HepG2 (cell line): ENCODE measurements around the gene TCFL5. TPM values are rescaled to one million over a fixed set of nuclear protein-coding genes. Genes with fewer than 3 reads are reported as not detected.

ENCODE experiments used
- CBFB ChIP-seq: sonication (generic); formaldehyde crosslinking; IDR thresholded peaks from 2 replicates; pipeline ENCODE4 v1.4.0; 2020; ENCODE audit warnings: missing genetic modification reagents
- CEBPG ChIP-seq: IDR thresholded peaks from 2 replicates; pipeline ENCODE4 v1.6.1; 2016
- E2F5 ChIP-seq: sonication (generic); formaldehyde crosslinking; conservative IDR thresholded peaks from 2 replicates; pipeline ENCODE4 v1.4.0; 2020; ENCODE audit warnings: missing genetic modification reagents
- GATAD2A ChIP-seq: IDR thresholded peaks from 2 replicates; pipeline ENCODE4 v1.6.1; 2016
- HNF4A ChIP-seq: sonication (generic); formaldehyde crosslinking; IDR thresholded peaks from 2 replicates; pipeline ENCODE4 v1.4.0; 2020; ENCODE audit warnings: missing genetic modification reagents
- HOMEZ ChIP-seq: IDR thresholded peaks from 2 replicates; pipeline ENCODE4 v1.6.1; 2016; ENCODE audit warnings: low read depth
- JUN ChIP-seq: sonication (generic); formaldehyde crosslinking; IDR thresholded peaks from 2 replicates; pipeline ENCODE4 v1.4.0; 2020; ENCODE audit warnings: mild to moderate bottlenecking, missing genetic modification reagents
- MXI1 ChIP-seq: IDR thresholded peaks from 3 replicates; pipeline ENCODE4 v1.6.1; 2012; ENCODE audit warnings: low read depth, low read length, inconsistent platforms, borderline replicate concordance
- NKX3-1 ChIP-seq: sonication (generic); formaldehyde crosslinking; IDR thresholded peaks from 2 replicates; pipeline ENCODE4 v1.5.0; 2020; ENCODE audit warnings: missing genetic modification reagents
- POGZ ChIP-seq: sonication (generic); formaldehyde crosslinking; IDR thresholded peaks from 2 replicates; pipeline ENCODE4 v1.4.0; 2020; ENCODE audit warnings: mild to moderate bottlenecking, missing genetic modification reagents
- RARG ChIP-seq: sonication (generic); formaldehyde crosslinking; IDR thresholded peaks from 2 replicates; pipeline ENCODE4 v1.4.0; 2020; ENCODE audit warnings: low read depth, mild to moderate bottlenecking, missing genetic modification reagents
- SPEN ChIP-seq: sonication (generic); formaldehyde crosslinking; IDR thresholded peaks from 2 replicates; pipeline ENCODE4 v1.5.1; 2020; ENCODE audit warnings: low read depth, mild to moderate bottlenecking, missing genetic modification reagents
- U2AF1 ChIP-seq: fragments of 200-400 bp; formaldehyde crosslinking; optimal IDR thresholded peaks from 2 replicates; pipeline ENCODE3; 2017; ENCODE audit warnings: mild to moderate bottlenecking, low read depth, low read length
- ZFP37 ChIP-seq: sonication (generic); formaldehyde crosslinking; IDR thresholded peaks from 2 replicates; pipeline ENCODE4 v1.4.0; 2020; ENCODE audit warnings: missing genetic modification reagents, borderline replicate concordance
- ZNF230 ChIP-seq: sonication (generic); formaldehyde crosslinking; IDR thresholded peaks from 2 replicates; pipeline ENCODE4 v1.4.0; 2020; ENCODE audit warnings: mild to moderate bottlenecking, missing genetic modification reagents
- ZNF572 ChIP-seq: sonication (generic); formaldehyde crosslinking; IDR thresholded peaks from 2 replicates; pipeline ENCODE4 v1.5.1; 2020; ENCODE audit warnings: mild to moderate bottlenecking, missing genetic modification reagents
- ZNF7 ChIP-seq: IDR thresholded peaks from 2 replicates; pipeline ENCODE4 v1.6.1; 2016; ENCODE audit warnings: missing biosample characterization, missing genetic modification reagents
- polyA plus RNA-seq, 8 experiments: library from polyadenylated mRNA; depleted of rRNA in 3 of 8; stranded (reverse) in 7 of 8; unstranded in 1 of 8; fragments of >200 nt; fragmentation: Illumina TruSeq in 4 of 8; extraction: Trizol in 4 of 8; gene quantifications; 2 replicates each; pipeline versions ENCODE4 v1.2.1 to v1.2.3, GENCODE V29; 2011 to 2016; ENCODE audit warnings: low read depth in 4 of 8, missing spikeins in 1 of 8, mixed read lengths in 1 of 8; ENCODE audit not compliant: insufficient read depth in 1 of 8
- total RNA-seq, 5 experiments: library from RNA; depleted of rRNA; stranded (reverse); fragments of >200 nt; fragmentation: Illumina TruSeq; extraction: Trizol; gene quantifications; 2 replicates each; pipeline ENCODE4 v1.2.3, GENCODE V29; 2016; ENCODE audit warnings: low read depth in 1 of 5
- TF ChIP-seq, protein P1 (sequence below), 2 experiments: sonication (generic) in 1 of 2; formaldehyde crosslinking in 1 of 2; IDR thresholded peaks; 2 replicates each; pipeline versions ENCODE4 v1.6.1 to v1.9.0; 2014 to 2022; ENCODE audit warnings: antibody characterized with exemption in 1 of 2, borderline replicate concordance in 1 of 2, inconsistent platforms in 1 of 2, low read depth in 1 of 2, missing genetic modification reagents in 1 of 2
- TF ChIP-seq, protein P2 (sequence below): sonication (generic); formaldehyde crosslinking; IDR thresholded peaks from 2 replicates; pipeline ENCODE4 v1.4.0; 2020; ENCODE audit warnings: mild to moderate bottlenecking, low read depth, missing genetic modification reagents

The TCFL5 gene
- total and polyA plus RNA-seq, 2 of the 13 experiments (the other 11 are each of a cell fraction or from before 2014, with no cell fraction given) = 14.8 to 20.0 TPM

- TF ChIP-seq, protein P1, sequence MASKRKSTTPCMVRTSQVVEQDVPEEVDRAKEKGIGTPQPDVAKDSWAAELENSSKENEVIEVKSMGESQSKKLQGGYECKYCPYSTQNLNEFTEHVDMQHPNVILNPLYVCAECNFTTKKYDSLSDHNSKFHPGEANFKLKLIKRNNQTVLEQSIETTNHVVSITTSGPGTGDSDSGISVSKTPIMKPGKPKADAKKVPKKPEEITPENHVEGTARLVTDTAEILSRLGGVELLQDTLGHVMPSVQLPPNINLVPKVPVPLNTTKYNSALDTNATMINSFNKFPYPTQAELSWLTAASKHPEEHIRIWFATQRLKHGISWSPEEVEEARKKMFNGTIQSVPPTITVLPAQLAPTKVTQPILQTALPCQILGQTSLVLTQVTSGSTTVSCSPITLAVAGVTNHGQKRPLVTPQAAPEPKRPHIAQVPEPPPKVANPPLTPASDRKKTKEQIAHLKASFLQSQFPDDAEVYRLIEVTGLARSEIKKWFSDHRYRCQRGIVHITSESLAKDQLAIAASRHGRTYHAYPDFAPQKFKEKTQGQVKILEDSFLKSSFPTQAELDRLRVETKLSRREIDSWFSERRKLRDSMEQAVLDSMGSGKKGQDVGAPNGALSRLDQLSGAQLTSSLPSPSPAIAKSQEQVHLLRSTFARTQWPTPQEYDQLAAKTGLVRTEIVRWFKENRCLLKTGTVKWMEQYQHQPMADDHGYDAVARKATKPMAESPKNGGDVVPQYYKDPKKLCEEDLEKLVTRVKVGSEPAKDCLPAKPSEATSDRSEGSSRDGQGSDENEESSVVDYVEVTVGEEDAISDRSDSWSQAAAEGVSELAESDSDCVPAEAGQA (IDR thresholded peaks at IDR 0.05; ENCODE audit: low read depth) = no peak
- TF ChIP-seq, protein P1 (CRISPR knock-in tag; IDR thresholded peaks at IDR 0.05; ENCODE audit: borderline replicate concordance) = no peak
- TF ChIP-seq E2F5 (CRISPR knock-in tag) = no peak
- no peak for TF ChIP-seq ZNF7 (CRISPR knock-in tag)
- TF ChIP-seq, protein P2, sequence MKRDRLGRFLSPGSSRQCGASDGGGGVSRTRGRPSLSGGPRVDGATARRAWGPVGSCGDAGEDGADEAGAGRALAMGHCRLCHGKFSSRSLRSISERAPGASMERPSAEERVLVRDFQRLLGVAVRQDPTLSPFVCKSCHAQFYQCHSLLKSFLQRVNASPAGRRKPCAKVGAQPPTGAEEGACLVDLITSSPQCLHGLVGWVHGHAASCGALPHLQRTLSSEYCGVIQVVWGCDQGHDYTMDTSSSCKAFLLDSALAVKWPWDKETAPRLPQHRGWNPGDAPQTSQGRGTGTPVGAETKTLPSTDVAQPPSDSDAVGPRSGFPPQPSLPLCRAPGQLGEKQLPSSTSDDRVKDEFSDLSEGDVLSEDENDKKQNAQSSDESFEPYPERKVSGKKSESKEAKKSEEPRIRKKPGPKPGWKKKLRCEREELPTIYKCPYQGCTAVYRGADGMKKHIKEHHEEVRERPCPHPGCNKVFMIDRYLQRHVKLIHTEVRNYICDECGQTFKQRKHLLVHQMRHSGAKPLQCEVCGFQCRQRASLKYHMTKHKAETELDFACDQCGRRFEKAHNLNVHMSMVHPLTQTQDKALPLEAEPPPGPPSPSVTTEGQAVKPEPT = no peak
- no peak for TF ChIP-seq JUN (CRISPR knock-in tag)
- TF ChIP-seq HOMEZ (CRISPR knock-in tag) = no peak
- TF ChIP-seq ZNF572 (CRISPR knock-in tag) = peak; percentile 77; the same call in 1 of the 2 replicates
- 0 out of 2 replicates have a peak, but pooled peaks have one; percentile 15 for TF ChIP-seq CBFB (CRISPR knock-in tag)
- TF ChIP-seq RARG (CRISPR knock-in tag) = no peak
- TF ChIP-seq ZNF230 (CRISPR knock-in tag) = no peak
- no peak for TF ChIP-seq GATAD2A (CRISPR knock-in tag)
- TF ChIP-seq NKX3-1 = 0 out of 2 replicates have a peak, but pooled peaks have one; percentile 76
- TF ChIP-seq HNF4A = no peak
- TF ChIP-seq POGZ (CRISPR knock-in tag) = no peak
- 0 out of 3 replicates have a peak, but pooled peaks have one; percentile 2 for TF ChIP-seq MXI1
- TF ChIP-seq U2AF1 = peak; percentile 17
- no peak for TF ChIP-seq CEBPG
- no peak for TF ChIP-seq SPEN
- TF ChIP-seq ZFP37 = peak; percentile 66; the same call in 1 of the 2 replicates
These were observed 43.5 kb downstream of the TCFL5 start (continued) for GRCh38 chr20:62817975-62818591.
